WTC11 (cell line): Measurements from ENCODE around the gene ZNHIT3.

Source experiments
- ESRRA ChIP-seq: sonication (generic); formaldehyde crosslinking; IDR thresholded peaks from 2 replicates; pipeline ENCODE4 v1.8.1; 2022; ENCODE audit warnings: mild to moderate bottlenecking, missing genetic modification reagents, borderline replicate concordance
- KAT7 ChIP-seq: sonication (generic); formaldehyde crosslinking; IDR thresholded peaks from 2 replicates; pipeline ENCODE4 v1.8.1; 2023; ENCODE audit warnings: missing genetic modification reagents, mild to moderate bottlenecking, borderline replicate concordance
- MXD4 ChIP-seq: fragments of 250-450 bp; sonication (Bioruptor Pico); IDR thresholded peaks from 2 replicates; pipeline ENCODE4 v1.8.0; 2021; ENCODE audit warnings: mild to moderate bottlenecking, moderate library complexity, borderline replicate concordance
- PREB ChIP-seq: sonication (generic); formaldehyde crosslinking; IDR thresholded peaks from 2 replicates; pipeline ENCODE4 v1.8.1; 2022; ENCODE audit warnings: mild to moderate bottlenecking, missing genetic modification reagents, moderate library complexity, borderline replicate concordance
- ZBTB21 ChIP-seq: sonication (generic); formaldehyde crosslinking; IDR thresholded peaks from 2 replicates; pipeline ENCODE4 v1.8.1; 2023; ENCODE audit warnings: mild to moderate bottlenecking, missing genetic modification reagents, borderline replicate concordance
- ZBTB43 ChIP-seq: sonication (generic); formaldehyde crosslinking; IDR thresholded peaks from 2 replicates; pipeline ENCODE4 v1.8.1; 2023; ENCODE audit warnings: mild to moderate bottlenecking, missing genetic modification reagents
- TF ChIP-seq, protein P1 (sequence below): fragments of 200-600 bp; IDR thresholded peaks from 2 replicates; pipeline ENCODE4 v1.8.0; 2022; ENCODE audit warnings: antibody characterized with exemption

- TF ChIP-seq, protein P1, sequence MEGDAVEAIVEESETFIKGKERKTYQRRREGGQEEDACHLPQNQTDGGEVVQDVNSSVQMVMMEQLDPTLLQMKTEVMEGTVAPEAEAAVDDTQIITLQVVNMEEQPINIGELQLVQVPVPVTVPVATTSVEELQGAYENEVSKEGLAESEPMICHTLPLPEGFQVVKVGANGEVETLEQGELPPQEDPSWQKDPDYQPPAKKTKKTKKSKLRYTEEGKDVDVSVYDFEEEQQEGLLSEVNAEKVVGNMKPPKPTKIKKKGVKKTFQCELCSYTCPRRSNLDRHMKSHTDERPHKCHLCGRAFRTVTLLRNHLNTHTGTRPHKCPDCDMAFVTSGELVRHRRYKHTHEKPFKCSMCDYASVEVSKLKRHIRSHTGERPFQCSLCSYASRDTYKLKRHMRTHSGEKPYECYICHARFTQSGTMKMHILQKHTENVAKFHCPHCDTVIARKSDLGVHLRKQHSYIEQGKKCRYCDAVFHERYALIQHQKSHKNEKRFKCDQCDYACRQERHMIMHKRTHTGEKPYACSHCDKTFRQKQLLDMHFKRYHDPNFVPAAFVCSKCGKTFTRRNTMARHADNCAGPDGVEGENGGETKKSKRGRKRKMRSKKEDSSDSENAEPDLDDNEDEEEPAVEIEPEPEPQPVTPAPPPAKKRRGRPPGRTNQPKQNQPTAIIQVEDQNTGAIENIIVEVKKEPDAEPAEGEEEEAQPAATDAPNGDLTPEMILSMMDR = no peak
- no peak for TF ChIP-seq ESRRA (CRISPR knock-in tag)
- TF ChIP-seq PREB (CRISPR knock-in tag) = no peak
- no peak for TF ChIP-seq ZBTB43 (CRISPR knock-in tag)
- TF ChIP-seq MXD4 = no peak
- TF ChIP-seq KAT7 = no peak
- no peak for TF ChIP-seq ZBTB21 (CRISPR knock-in tag)
These were observed 28.4 kb downstream of the ZNHIT3 start for GRCh38 chr17:36514856-36515255.
